Upper lobe of right lung (tissue), 1 donor: ENCODE results near the gene ACTL9. TPM values are rescaled to one million over a fixed set of nuclear protein-coding genes. Genes with fewer than 3 reads are reported as not detected.

Experiments
- ATAC-seq: fragments of 200-7000 bp; cut with Tn5 transposase; one replicate; pipeline ENCODE4 v1.9.1; 2020; ENCODE audit warnings: mild to moderate bottlenecking, moderate library complexity
- DNase-seq: peaks from one replicate; pipeline ENCODE4 v3.0.0-alpha.2; 2020
- H3K27ac ChIP-seq: fragments of 200-600 bp; one replicate; pipeline ENCODE4 v1.8.0; 2022
- H3K27me3 ChIP-seq: fragments of 200-600 bp; one replicate; pipeline ENCODE4 v1.8.0; 2022; ENCODE audit warnings: mild to moderate bottlenecking
- H3K36me3 ChIP-seq: fragments of 200-600 bp; one replicate; pipeline ENCODE4 v1.8.0; 2022
- H3K4me1 ChIP-seq: fragments of 200-600 bp; one replicate; pipeline ENCODE4 v1.8.0; 2022
- H3K4me3 ChIP-seq: fragments of 200-600 bp; one replicate; pipeline ENCODE4 v1.8.0; 2022; ENCODE audit warnings: mild to moderate bottlenecking
- H3K9me3 ChIP-seq: fragments of 200-600 bp; one replicate; pipeline ENCODE4 v1.8.0; 2022
- CTCF ChIP-seq: fragments of 200-600 bp; IDR thresholded peaks from one replicate; pipeline ENCODE4 v1.8.0; 2022; ENCODE audit warnings: antibody characterized with exemption
- intact Hi-C: fragments of 100-400 bp; cut with DNase I; formaldehyde crosslinking; loops from one replicate; pipeline ENCODE4 v1.11.0; 2022
- total RNA-seq: library from RNA; stranded (reverse); fragmentation: NEBNext Ultra II Directional; extraction: Animal tissue kit (Norgen Biotek cat#: 25700); gene quantifications from one replicate; pipeline ENCODE4 v1.2.1, GENCODE V29; 2021
- donor health status: DM: no; HTN: yes; CAD: no; lungs with severe emphysema.

ACTL9 gene
- total RNA-seq, 1 donor from 2014 or later = not detected

- Histone ChIP-seq H3K9me3 (no peaks in the 10 kb centered on the region), H3K27ac (no peak overlapping the region), H3K4me1 (no peaks in the 10 kb centered on the region), H3K36me3 (no peaks in the 10 kb centered on the region), H3K4me3 (no peak overlapping the region), H3K27me3 (peaks cover 33% of the 10 kb centered on the region)
- intact Hi-C loops = no loop called here
- TF ChIP-seq CTCF = no peak
- no peak for ATAC-seq
- no peak for DNase-seq
These were observed 3.1 kb downstream of the ACTL9 start for GRCh38 chr19:8695501-8695900.

GRCh38 chr19:8690753-8691539 is 7.6 kb downstream of the ACTL9 start:
- DNase-seq (no peak), ATAC-seq (no peak)
- Histone ChIP-seq H3K9me3 (no peaks in the 10 kb centered on the region), H3K27me3 (peaks cover 21% of the 10 kb centered on the region), H3K4me3 (no peak overlapping the region), H3K4me1 (no peaks in the 10 kb centered on the region), H3K36me3 (no peaks in the 10 kb centered on the region), H3K27ac (no peak overlapping the region)
- intact Hi-C loops = no loop called here
- no peak for TF ChIP-seq CTCF

- H3K4me1 ChIP-seq = no peaks in the 10 kb centered on the region
- no peaks in the 10 kb centered on the region for H3K36me3 ChIP-seq
- no peak for DNase-seq
- H3K4me3 ChIP-seq = no peak overlapping the region
- H3K9me3 ChIP-seq = no peaks in the 10 kb centered on the region
- no peak for TF ChIP-seq CTCF
- peaks cover 15% of the 10 kb centered on the region for H3K27me3 ChIP-seq
- ATAC-seq = no peak
- intact Hi-C loops = no loop called here
- no peak overlapping the region for H3K27ac ChIP-seq
These were observed 9.7 kb downstream of the ACTL9 start for GRCh38 chr19:8688930-8689329.

- Histone ChIP-seq H3K27me3 (no peaks in the 10 kb centered on the region), H3K36me3 (no peaks in the 10 kb centered on the region), H3K27ac (no peak overlapping the region), H3K4me1 (no peaks in the 10 kb centered on the region), H3K9me3 (no peaks in the 10 kb centered on the region), H3K4me3 (no peak overlapping the region)
- no peak for TF ChIP-seq CTCF
- no peak for ATAC-seq
- DNase-seq = no peak
- intact Hi-C loops = no loop called here
These were observed 12.0 kb downstream of the ACTL9 start for GRCh38 chr19:8686549-8686948.

GRCh38 chr19:8684001-8684902 is 14.3 kb downstream of the ACTL9 start:
- H3K9me3 ChIP-seq = no peaks in the 10 kb centered on the region
- intact Hi-C loops = no loop called here
- no peak for ATAC-seq
- no peaks in the 10 kb centered on the region for H3K27me3 ChIP-seq
- TF ChIP-seq CTCF = no peak
- H3K4me1 ChIP-seq = no peaks in the 10 kb centered on the region
- H3K27ac ChIP-seq = no peak overlapping the region
- no peak overlapping the region for H3K4me3 ChIP-seq
- no peak for DNase-seq
- no peaks in the 10 kb centered on the region for H3K36me3 ChIP-seq
